ENCODE measurements around the gene GRM5. TPM values are rescaled to one million over a fixed set of nuclear protein-coding genes. Genes with fewer than 3 reads are reported as not detected.
"Not testable (repeated sequence)": the region's sequence is repeated elsewhere in the genome, so short reads cannot be mapped to it uniquely, and the experiment has no call there.

The GRM5 gene
- total RNA-seq, 1 experiment from 2014 or later = not detected

GRCh38 chr11:89067264-89067663, 1.5 kb upstream of the GRM5 start:
- no peak for ATAC-seq
- H3K4me1 ChIP-seq (ENCODE audit: insufficient read depth, low read length) = no peaks in the 10 kb centered on the region
- no peaks in the 10 kb centered on the region for H3K79me2 ChIP-seq (ENCODE audit: low read length)
- no peak overlapping the region for H3K27ac ChIP-seq (ENCODE audit: low read length)
- no TSS peak for BruUV-seq (replicated peaks)
- no peaks in the 10 kb centered on the region for H4K20me1 ChIP-seq (ENCODE audit: low read length)
- H3K9me3 ChIP-seq (ENCODE audit: low read length) = no peaks in the 10 kb centered on the region
- POLR2A ChIA-PET (ENCODE audit: unreplicated experiment) = no interaction called here
- intact Hi-C loops (cut with micrococcal nuclease) = no loop called here
- H3K36me3 ChIP-seq (ENCODE audit: low read depth, low read length) = no peaks in the 10 kb centered on the region
- H3K4me3 ChIP-seq (ENCODE audit: low read length) = no peak overlapping the region
- no peak overlapping the region for H2AFZ ChIP-seq (ENCODE audit: low read length)
- H3F3A ChIP-seq (ENCODE audit: low read length, unreplicated experiment) = no peaks in the 10 kb centered on the region
- no peaks in the 10 kb centered on the region for H3K9me2 ChIP-seq (replicated peaks; ENCODE audit: low read length)
- H3K4me2 ChIP-seq (ENCODE audit: low read length) = no peak overlapping the region
- no peak for DNase-seq
- H3K27me3 ChIP-seq (ENCODE audit: low read length) = no peaks in the 10 kb centered on the region
- no peak overlapping the region for H3K9ac ChIP-seq (ENCODE audit: low read length)
- TF ChIP-seq EZH2phosphoT487 (IDR thresholded peaks at IDR 0.05; ENCODE audit: borderline replicate concordance, low read length) = no peak
- no peak for TF ChIP-seq CTCF (conservative IDR thresholded peaks at IDR 0.05; ENCODE audit: low read depth, low read length)
- no peak for TF ChIP-seq EZH2 (IDR thresholded peaks at IDR 0.05; ENCODE audit: low read length, unreplicated experiment)
- CTCF ChIA-PET = no interaction called here

- no peak for TF ChIP-seq EZH2 (IDR thresholded peaks at IDR 0.05; ENCODE audit: low read length, unreplicated experiment)
- no peak for TF ChIP-seq EZH2phosphoT487 (IDR thresholded peaks at IDR 0.05; ENCODE audit: borderline replicate concordance, low read length)
- TF ChIP-seq CTCF (conservative IDR thresholded peaks at IDR 0.05; ENCODE audit: low read depth, low read length) = no peak
- POLR2A ChIA-PET (ENCODE audit: unreplicated experiment) = no interaction called here
These were observed 716 bp downstream of the GRM5 start for GRCh38 chr11:89065066-89065465.

GRCh38 chr11:89063481-89063951, 2.3 kb downstream of the GRM5 start:
- H3K27ac ChIP-seq (ENCODE audit: low read length); H3K4me1 ChIP-seq (ENCODE audit: insufficient read depth, low read length); H3F3A ChIP-seq (ENCODE audit: low read length, unreplicated experiment); CTCF ChIA-PET; H3K9me3 ChIP-seq (ENCODE audit: low read length); H2AFZ ChIP-seq (ENCODE audit: low read length); H3K27me3 ChIP-seq (ENCODE audit: low read length); H4K20me1 ChIP-seq (ENCODE audit: low read length); H3K4me3 ChIP-seq (ENCODE audit: low read length); H3K36me3 ChIP-seq (ENCODE audit: low read depth, low read length); H3K9ac ChIP-seq (ENCODE audit: low read length); intact Hi-C loops (cut with micrococcal nuclease); H3K4me2 ChIP-seq (ENCODE audit: low read length); BruUV-seq (replicated peaks); H3K79me2 ChIP-seq (ENCODE audit: low read length); POLR2A ChIA-PET (ENCODE audit: unreplicated experiment); H3K9me2 ChIP-seq (replicated peaks; ENCODE audit: low read length): not testable (repeated sequence)
- DNase-seq = peak; percentile 32
- ATAC-seq = peak; percentile 53
- TF ChIP-seq CTCF (conservative IDR thresholded peaks at IDR 0.05; ENCODE audit: low read depth, low read length) = peak; percentile 22; the same call in 1 of the 2 replicates

More at GRCh38 chr11:89065066-89065465, 716 bp downstream of the GRM5 start:
- CTCF ChIA-PET = no interaction called here
- Histone ChIP-seq H3K4me1 (ENCODE audit: insufficient read depth, low read length) (no peaks in the 10 kb centered on the region), H4K20me1 (ENCODE audit: low read length) (no peaks in the 10 kb centered on the region), H3K4me3 (ENCODE audit: low read length) (no peak overlapping the region), H2AFZ (ENCODE audit: low read length) (no peak overlapping the region), H3K27ac (ENCODE audit: low read length) (no peak overlapping the region), H3K9me2 (replicated peaks; ENCODE audit: low read length) (no peaks in the 10 kb centered on the region), H3K79me2 (ENCODE audit: low read length) (no peaks in the 10 kb centered on the region), H3K36me3 (ENCODE audit: low read depth, low read length) (no peaks in the 10 kb centered on the region), H3K9ac (ENCODE audit: low read length) (no peak overlapping the region), H3K27me3 (ENCODE audit: low read length) (no peaks in the 10 kb centered on the region), H3K9me3 (ENCODE audit: low read length) (no peaks in the 10 kb centered on the region), H3K4me2 (ENCODE audit: low read length) (no peak overlapping the region), H3F3A (ENCODE audit: low read length, unreplicated experiment) (no peaks in the 10 kb centered on the region)
- BruUV-seq (replicated peaks) = no TSS peak
- intact Hi-C loops (cut with micrococcal nuclease) = no loop called here
- DNase-seq (no peak), ATAC-seq (no peak)

- DNase-seq; BruUV-seq (replicated peaks); intact Hi-C loops (cut with micrococcal nuclease); H3K9ac ChIP-seq (ENCODE audit: low read length); POLR2A ChIA-PET (ENCODE audit: unreplicated experiment); CTCF ChIA-PET; H3K9me2 ChIP-seq (replicated peaks; ENCODE audit: low read length); H3K79me2 ChIP-seq (ENCODE audit: low read length); H3K4me3 ChIP-seq (ENCODE audit: low read length); H3K4me1 ChIP-seq (ENCODE audit: insufficient read depth, low read length); H2AFZ ChIP-seq (ENCODE audit: low read length); H3K27ac ChIP-seq (ENCODE audit: low read length); H3F3A ChIP-seq (ENCODE audit: low read length, unreplicated experiment); H3K36me3 ChIP-seq (ENCODE audit: low read depth, low read length); H4K20me1 ChIP-seq (ENCODE audit: low read length); H3K4me2 ChIP-seq (ENCODE audit: low read length); H3K27me3 ChIP-seq (ENCODE audit: low read length); H3K9me3 ChIP-seq (ENCODE audit: low read length): not testable (repeated sequence)
- ATAC-seq = peak; percentile 43; the same call in 1 of the 2 replicates
These were observed 2.9 kb downstream of the GRM5 start for GRCh38 chr11:89062771-89063298.

Measured in PC-3 (cell line).